ENCODE measurements around the gene ZNF19. TPM values are rescaled to one million over a fixed set of nuclear protein-coding genes. Genes with fewer than 3 reads are reported as not detected.

Gene ZNF19
- polyA plus RNA-seq, 3 donors, result 12.8 to 14.3 (median 13.6) TPM

GRCh38 chr16:71491054-71491453 is 1.9 kb upstream of the ZNF19 start:
- no peak for DNase-seq (ENCODE audit: low read depth in 3 of 3, low spot score in 2 of 3)

GRCh38 chr16:71490361-71490760 is 1.2 kb upstream of the ZNF19 start:
- no peak for DNase-seq (ENCODE audit: low read depth in 3 of 3, low spot score in 2 of 3)

- DNase-seq (ENCODE audit: low read depth in 3 of 3, low spot score in 2 of 3), result peak; percentile 81 to 84 (median 84)
Measured at GRCh38 chr16:71484006-71484893, 4.9 kb downstream of the ZNF19 start.

GRCh38 chr16:71482569-71482968 is 6.6 kb downstream of the ZNF19 start:
- no peak for DNase-seq (ENCODE audit: low read depth in 3 of 3, low spot score in 2 of 3)

- DNase-seq (ENCODE audit: low read depth in 3 of 3, low spot score in 2 of 3), result no peak
Measured at GRCh38 chr16:71480956-71481355, 8.2 kb downstream of the ZNF19 start.

GRCh38 chr16:71479420-71479819 is 9.7 kb downstream of the ZNF19 start:
- DNase-seq (ENCODE audit: low read depth in 3 of 3, low spot score in 2 of 3), result no peak

GRCh38 chr16:71476457-71477124 is 12.5 kb downstream of the ZNF19 start:
- DNase-seq (ENCODE audit: low read depth in 3 of 3, low spot score in 2 of 3), result no peak

- DNase-seq (ENCODE audit: low read depth in 3 of 3, low spot score in 2 of 3), result no peak
Measured at GRCh38 chr16:71474864-71475263, 14.3 kb downstream of the ZNF19 start.

GRCh38 chr16:71473891-71474290 is 15.2 kb downstream of the ZNF19 start:
- no peak for DNase-seq (ENCODE audit: low read depth in 3 of 3, low spot score in 2 of 3)

GRCh38 chr16:71472931-71473330 is 16.2 kb downstream of the ZNF19 start:
- DNase-seq (ENCODE audit: low read depth in 3 of 3, low spot score in 2 of 3), result no peak

- no peak for DNase-seq (ENCODE audit: low read depth in 3 of 3, low spot score in 2 of 3)
Measured at GRCh38 chr16:71472051-71472450, 17.1 kb downstream of the ZNF19 start.

GRCh38 chr16:71467810-71468209 is 21.3 kb downstream of the ZNF19 start:
- DNase-seq (ENCODE audit: low read depth in 3 of 3, low spot score in 2 of 3), result peak in 2 of 3 donors; percentile 25 to 26

- no peak for DNase-seq (ENCODE audit: low read depth in 3 of 3, low spot score in 2 of 3)
Measured at GRCh38 chr16:71464231-71464630, 24.9 kb downstream of the ZNF19 start.

- peak; percentile 58 to 63 (median 62) for DNase-seq (ENCODE audit: low read depth in 3 of 3, low spot score in 2 of 3)
Measured at GRCh38 chr16:71461686-71462648, 27.2 kb downstream of the ZNF19 start, which contains the start of gene ZNF23. Gene ZNF23, minus strand, starts transcription at chr16:71462247. Its CDS starts 5,451 bp downstream, at chr16:71456796.

GRCh38 chr16:71460941-71461340 is 28.2 kb downstream of the ZNF19 start:
- DNase-seq (ENCODE audit: low read depth in 3 of 3, low spot score in 2 of 3), result no peak

GRCh38 chr16:71460236-71460635 is 28.9 kb downstream of the ZNF19 start:
- DNase-seq (ENCODE audit: low read depth in 3 of 3, low spot score in 2 of 3), result no peak

- DNase-seq (ENCODE audit: low read depth in 3 of 3, low spot score in 2 of 3), result no peak
Measured at GRCh38 chr16:71459510-71459909, 29.6 kb downstream of the ZNF19 start.

GRCh38 chr16:71456801-71457200 is 32.3 kb downstream of the ZNF19 start:
- DNase-seq (ENCODE audit: low read depth in 3 of 3, low spot score in 2 of 3), result no peak

GRCh38 chr16:71453036-71453435 is 36.1 kb downstream of the ZNF19 start:
- DNase-seq (ENCODE audit: low read depth in 3 of 3, low spot score in 2 of 3), result no peak

GRCh38 chr16:71449020-71449419 is 40.1 kb downstream of the ZNF19 start:
- DNase-seq (ENCODE audit: low read depth in 3 of 3, low spot score in 2 of 3), result no peak

Measured in right renal cortex interstitium (tissue), 3 donors.